NCI-H1694 treated with DMSO at 0.1 percent for 48 hours (cell line): ENCODE measurements around the gene ANGPT4.
"Not testable (repeated sequence)": the region's sequence is repeated elsewhere in the genome, so short reads cannot be mapped to it uniquely, and the experiment has no call there.

ENCODE experiments used
- DNase-seq: peaks from one replicate; lab custom pipeline; 2025; lab: John Stamatoyannopoulos, UW

ANGPT4 gene

GRCh38 chr20:905396-905961 lies 10.7 kb downstream of the ANGPT4 start:
- DNase-seq, result no peak

GRCh38 chr20:904039-904545 lies 12.0 kb downstream of the ANGPT4 start:
- DNase-seq, result no peak

GRCh38 chr20:897436-897835 lies 18.7 kb downstream of the ANGPT4 start:
- not testable (repeated sequence) for DNase-seq

- DNase-seq, result no peak
Observed at GRCh38 chr20:896501-897025, 19.6 kb downstream of the ANGPT4 start.

GRCh38 chr20:892371-892770 lies 23.8 kb downstream of the ANGPT4 start:
- not testable (repeated sequence) for DNase-seq

- no peak for DNase-seq
Observed at GRCh38 chr20:891706-892080, 24.4 kb downstream of the ANGPT4 start.

GRCh38 chr20:891058-891705 lies 25.0 kb downstream of the ANGPT4 start:
- DNase-seq, result no peak

- no peak for DNase-seq
Observed at GRCh38 chr20:890666-891057, 25.5 kb downstream of the ANGPT4 start.

DNA sequence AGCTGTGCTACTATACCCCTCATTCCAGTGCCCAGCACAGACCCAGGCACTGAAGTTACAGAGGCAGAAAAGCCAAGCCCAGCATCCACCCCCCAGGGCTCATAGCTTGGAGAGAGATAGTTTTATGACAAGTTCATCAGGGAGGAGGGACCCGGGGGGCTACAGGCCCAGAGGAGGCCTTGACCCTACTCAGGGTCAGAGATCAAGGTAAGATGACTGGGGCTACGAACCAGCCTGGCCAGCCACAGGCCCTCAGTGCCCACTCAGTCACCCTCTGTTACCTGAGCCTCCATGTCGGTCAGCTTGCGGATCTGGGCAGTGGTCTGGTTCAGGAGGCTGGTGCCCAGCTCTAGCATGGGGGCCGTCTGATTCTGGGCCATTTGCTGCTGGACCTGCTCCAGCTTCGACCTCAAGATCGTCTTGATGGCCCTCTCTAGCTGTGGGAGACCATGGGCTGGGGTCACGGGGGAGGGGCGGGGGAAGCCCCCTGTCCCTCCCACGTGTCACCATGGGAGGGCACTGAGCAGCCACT lies 26.1 kb downstream of the ANGPT4 start:
- DNase-seq, result no peak

DNA sequence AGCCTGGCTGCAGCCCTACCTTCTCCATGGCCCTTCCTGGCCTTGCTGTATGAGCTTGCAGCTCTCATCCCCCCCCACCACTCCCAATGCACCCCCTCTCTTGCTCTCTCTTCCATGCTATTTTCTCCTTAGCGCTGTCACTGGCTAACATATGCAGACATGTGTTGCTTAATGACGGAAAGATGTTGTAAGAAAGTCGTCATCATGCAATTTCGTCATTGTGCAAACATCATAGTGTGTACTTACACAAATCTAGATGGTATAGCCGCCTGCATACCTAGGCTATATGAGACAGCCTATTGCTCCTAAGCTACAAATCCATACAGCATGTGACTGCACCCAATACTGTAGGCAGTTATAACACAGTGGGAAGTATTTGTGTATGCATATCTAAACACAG lies 27.0 kb downstream of the ANGPT4 start:
- no peak for DNase-seq

GRCh38 chr20:888057-888456 lies 28.1 kb downstream of the ANGPT4 start:
- no peak for DNase-seq

GRCh38 chr20:887137-887536 lies 29.0 kb downstream of the ANGPT4 start:
- DNase-seq, result no peak

DNA sequence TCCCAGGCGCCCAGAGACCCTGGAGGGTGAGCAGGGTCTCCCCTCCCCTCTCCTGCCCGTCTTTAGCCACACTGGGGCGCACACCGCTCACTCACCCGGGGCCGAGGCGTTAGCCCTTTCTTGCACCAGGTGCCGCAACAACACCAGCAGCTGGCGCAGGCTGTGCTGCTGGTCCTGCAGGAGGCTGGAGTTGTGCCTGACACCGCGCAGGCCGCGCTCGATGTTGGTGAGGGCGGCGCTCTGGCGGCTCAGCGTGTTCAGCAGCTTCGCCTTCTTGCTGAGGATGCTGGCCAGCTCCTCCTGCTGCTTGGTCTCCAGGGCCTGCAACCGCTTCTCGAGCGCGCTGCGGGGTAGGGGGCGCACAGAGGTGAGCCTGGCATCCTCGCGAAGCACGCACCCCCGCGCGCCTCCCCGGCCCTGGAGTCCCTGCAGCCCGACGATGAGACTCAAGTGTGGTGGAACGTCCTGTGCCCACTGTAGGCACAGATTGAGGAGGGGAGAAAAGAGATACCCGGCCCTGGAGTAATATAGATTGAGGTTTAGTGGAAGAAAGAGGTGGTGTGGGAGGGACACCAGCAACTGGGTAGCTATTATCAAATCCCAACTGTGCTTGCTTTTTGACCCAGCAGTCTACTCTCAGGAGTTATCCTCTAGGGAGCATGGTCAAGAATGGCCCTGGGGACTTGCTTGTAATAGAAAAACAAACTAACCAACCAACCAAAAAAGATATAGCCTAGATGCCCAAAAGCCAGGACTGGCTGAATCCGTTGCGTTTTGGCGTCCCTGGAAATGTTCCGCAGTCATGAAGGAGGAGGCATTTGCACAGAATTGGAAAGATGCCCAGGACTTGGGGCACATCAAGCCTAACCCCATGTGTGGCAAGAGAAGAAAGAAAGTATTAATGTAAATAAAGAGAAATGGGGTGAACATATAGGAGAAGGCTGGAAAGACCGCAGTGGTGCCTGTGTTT lies 30.9 kb downstream of the ANGPT4 start:
- DNase-seq, result no peak

GRCh38 chr20:881783-882144 lies 34.4 kb downstream of the ANGPT4 start:
- no peak for DNase-seq

DNA sequence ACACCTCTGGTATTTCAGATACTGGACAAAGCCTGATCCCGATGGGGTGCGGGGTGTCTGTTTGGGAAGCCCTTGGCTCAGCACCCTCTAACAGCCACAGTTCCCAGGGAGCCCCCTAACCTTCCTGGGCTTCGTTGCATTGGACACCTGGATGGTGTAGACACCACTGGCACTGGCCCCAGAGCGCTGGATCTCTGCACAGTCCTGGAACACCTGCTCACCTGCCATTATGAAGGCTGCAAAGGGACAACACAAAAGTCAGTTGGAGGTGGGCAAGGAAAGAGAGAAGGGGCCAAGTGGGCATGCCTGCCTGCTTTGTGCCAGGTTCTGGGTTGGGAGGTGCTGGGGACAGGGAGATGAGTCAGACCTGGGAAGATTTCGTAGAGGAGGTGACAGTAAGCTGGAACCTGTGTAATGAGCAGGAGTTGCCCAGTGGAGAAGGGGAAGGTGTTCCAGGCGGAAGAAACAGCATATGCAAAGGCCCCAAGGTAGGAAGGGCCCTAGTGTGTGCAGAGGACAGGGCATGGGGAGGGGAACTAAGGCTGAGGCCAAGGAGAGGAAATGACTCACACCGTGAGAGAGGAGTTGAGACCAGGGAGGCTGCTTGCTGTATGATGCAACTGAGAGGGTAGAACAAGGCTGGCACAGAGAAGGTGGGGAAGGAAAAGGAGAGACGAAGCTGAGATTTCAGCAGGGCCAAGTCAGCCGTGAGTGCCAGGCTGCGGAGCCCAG lies 34.9 kb downstream of the ANGPT4 start:
- DNase-seq, result no peak

DNA sequence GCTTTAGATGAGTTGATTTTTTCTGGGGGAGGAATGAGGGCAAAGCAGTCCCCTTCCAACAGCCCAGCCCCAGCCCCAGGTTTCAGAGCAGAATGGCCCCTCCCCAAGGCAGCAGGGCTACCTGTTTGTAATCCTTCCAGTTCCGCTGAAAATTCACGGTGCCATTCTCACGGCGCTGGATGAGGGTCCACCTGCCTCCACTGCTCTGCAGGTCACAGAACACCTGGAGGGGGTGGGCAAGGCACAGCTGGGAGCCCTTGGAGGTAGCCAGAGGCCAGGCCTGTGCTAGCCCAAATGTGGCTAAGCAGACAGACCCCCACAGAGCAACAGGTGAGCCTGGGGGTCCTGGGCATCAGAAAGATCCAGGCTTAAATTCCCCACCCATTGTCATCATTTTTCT lies 36.5 kb downstream of the ANGPT4 start:
- no peak for DNase-seq

DNA sequence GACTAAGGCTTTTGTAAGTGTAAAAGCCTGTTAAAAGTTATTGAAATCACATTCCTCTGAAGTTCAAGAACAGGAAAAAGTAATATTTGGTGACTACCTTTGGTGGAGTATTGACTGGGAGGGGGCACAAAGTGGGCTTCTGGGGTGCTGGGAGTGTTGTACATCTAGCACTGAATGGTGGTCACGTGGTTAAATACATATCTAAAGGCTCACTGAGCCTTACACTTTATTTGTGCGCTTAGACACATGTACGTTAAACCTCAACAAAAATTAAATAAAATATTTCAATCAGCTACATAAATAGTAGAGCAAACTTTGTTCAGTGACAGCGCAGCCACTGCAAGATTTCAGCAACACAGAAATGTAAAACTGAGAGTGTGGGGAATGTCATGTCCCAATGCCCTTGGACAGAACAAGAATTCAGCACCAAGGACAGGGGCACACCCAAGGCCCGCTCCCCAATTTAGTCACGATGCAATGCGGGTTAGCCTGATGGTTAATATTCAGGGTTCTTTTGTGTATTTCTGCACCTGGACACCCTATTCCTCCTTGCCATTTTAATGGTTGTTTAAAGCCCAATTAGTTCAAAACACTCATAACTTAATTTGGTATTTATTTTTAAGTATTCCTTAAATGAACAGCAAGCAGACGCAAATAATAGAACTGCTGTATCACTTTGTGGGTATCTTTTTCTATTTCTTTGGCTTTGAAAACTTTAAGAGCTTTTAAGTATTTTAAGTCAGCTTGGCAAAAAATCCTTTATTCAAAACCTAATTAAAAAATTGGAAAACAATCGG lies 37.4 kb downstream of the ANGPT4 start:
- DNase-seq, result no peak

GRCh38 chr20:877814-878213 lies 38.3 kb downstream of the ANGPT4 start:
- no peak for DNase-seq

DNA sequence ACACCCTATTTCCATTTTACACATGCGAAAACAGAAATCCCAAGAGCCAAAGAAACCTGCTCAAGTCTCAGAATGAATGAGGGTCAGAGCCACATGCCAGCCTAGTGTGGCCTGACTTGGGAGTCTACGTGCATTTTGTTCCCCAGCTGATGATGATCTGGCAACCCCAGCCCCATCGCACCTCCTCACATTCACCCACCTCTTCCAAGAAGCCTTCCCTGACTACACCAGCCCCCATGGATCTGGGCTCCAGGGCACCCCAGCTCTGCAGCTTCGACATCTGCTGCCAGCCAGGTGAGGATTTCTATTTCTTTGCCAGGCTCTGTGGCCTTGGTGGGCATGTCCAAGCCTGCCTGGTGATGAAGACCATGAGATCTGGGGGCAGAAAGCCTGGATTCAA lies 41.0 kb downstream of the ANGPT4 start:
- DNase-seq, result no peak

- DNase-seq, result no peak
Observed at GRCh38 chr20:873875-874607, 42.1 kb downstream of the ANGPT4 start.
